T-helper 9 cell (primary cell): ENCODE data around the gene SLC12A1.

Source experiments
- DNase-seq: peaks from one replicate; pipeline ENCODE4 v3.0.0-alpha.2; 2020
- total RNA-seq, 2 donors: gene quantifications; one replicate each; lab custom pipeline; 2026; lab: John Stamatoyannopoulos, UW

Gene SLC12A1
- total RNA-seq: 0 reads per million in 2 donors

GRCh38 chr15:48205981-48206380, at the start of gene SLC12A1:
Gene SLC12A1, plus strand, starts transcription at chr15:48206302. Its CDS starts 1,418 bp downstream, at chr15:48207720.
- no peak for DNase-seq

GRCh38 chr15:48168616-48169015, 37.5 kb upstream of the SLC12A1 start:
- DNase-seq: no peak

- no peak for DNase-seq
Observed at GRCh38 chr15:48170981-48171380, 35.1 kb upstream of the SLC12A1 start.

GRCh38 chr15:48175126-48175525, 31.0 kb upstream of the SLC12A1 start:
- no peak for DNase-seq

GRCh38 chr15:48176112-48176511, 30.0 kb upstream of the SLC12A1 start:
- DNase-seq: no peak

- DNase-seq: no peak
Observed at GRCh38 chr15:48176957-48177356, 29.1 kb upstream of the SLC12A1 start.

GRCh38 chr15:48177383-48177765, 28.7 kb upstream of the SLC12A1 start:
- no peak for DNase-seq

GRCh38 chr15:48177766-48178647, 28.1 kb upstream of the SLC12A1 start, which contains the start of gene MYEF2:
Gene MYEF2, minus strand, starts transcription at chr15:48178295. Its CDS starts 58 bp downstream, at chr15:48178237.
- DNase-seq: peak; percentile 33

GRCh38 chr15:48178648-48178931, 27.5 kb upstream of the SLC12A1 start:
- no peak for DNase-seq

GRCh38 chr15:48182749-48183148, 23.4 kb upstream of the SLC12A1 start:
- DNase-seq: no peak

- DNase-seq: no peak
Observed at GRCh38 chr15:48185529-48185928, 20.6 kb upstream of the SLC12A1 start.

- DNase-seq: no peak
Observed at GRCh38 chr15:48186271-48186670, 19.8 kb upstream of the SLC12A1 start.

GRCh38 chr15:48190932-48191573, 15.0 kb upstream of the SLC12A1 start:
- DNase-seq: peak; percentile 1

GRCh38 chr15:48191574-48192225, 14.4 kb upstream of the SLC12A1 start, which contains the start of gene CTXN2:
Gene CTXN2, plus strand, starts transcription at chr15:48191665. Its CDS starts 9,636 bp downstream, at chr15:48201301.
- no peak for DNase-seq

GRCh38 chr15:48202068-48202467, 4.0 kb upstream of the SLC12A1 start:
- DNase-seq: no peak

GRCh38 chr15:48221261-48221660, 15.2 kb downstream of the SLC12A1 start:
- no peak for DNase-seq

- no peak for DNase-seq
Observed at GRCh38 chr15:48221885-48222284, 15.8 kb downstream of the SLC12A1 start.

GRCh38 chr15:48222627-48223026, 16.5 kb downstream of the SLC12A1 start:
- DNase-seq: no peak

GRCh38 chr15:48225771-48226170, 19.7 kb downstream of the SLC12A1 start:
- DNase-seq: no peak

- no peak for DNase-seq
Observed at GRCh38 chr15:48230498-48230897, 24.4 kb downstream of the SLC12A1 start.

GRCh38 chr15:48233246-48233645, 27.1 kb downstream of the SLC12A1 start:
- DNase-seq: no peak

GRCh38 chr15:48239334-48239733, 33.2 kb downstream of the SLC12A1 start:
- DNase-seq: no peak

GRCh38 chr15:48242015-48242414, 35.9 kb downstream of the SLC12A1 start:
- DNase-seq: no peak

- DNase-seq: no peak
Observed at GRCh38 chr15:48242535-48242934, 36.4 kb downstream of the SLC12A1 start.
